HL-60 (cell line): ENCODE data around the gene CACNG6.
"Not testable (repeated sequence)": the region's sequence is repeated elsewhere in the genome, so short reads cannot be mapped to it uniquely, and the experiment has no call there.

Source experiments
- DNase-seq, 2 experiments: peaks; one replicate each; pipeline ENCODE4 v3.0.0-alpha.2; 2010 to 2020; ENCODE audit warnings: low read depth in 1 of 2, low spot score in 1 of 2
- H3K27ac ChIP-seq: fragments of 250-450 bp; sonication (Bioruptor Pico); replicated peaks from 2 replicates; pipeline ENCODE4 v1.5.1; 2020; ENCODE audit warnings: mild to moderate bottlenecking, moderate library complexity
- H3K27me3 ChIP-seq: fragments of 250-450 bp; sonication (Bioruptor Pico); 2 replicates; pipeline ENCODE4 v1.5.1; 2021; ENCODE audit warnings: mild to moderate bottlenecking, moderate library complexity; ENCODE audit not compliant: insufficient read depth, poor library complexity, severe bottlenecking
- H3K4me3 ChIP-seq: replicated peaks from 2 replicates; pipeline ENCODE4 v1.5.1; 2011; ENCODE audit warnings: mild to moderate bottlenecking, control low read depth, low read length; ENCODE audit not compliant: insufficient read depth
- CTCF ChIP-seq: IDR thresholded peaks from one replicate; pipeline ENCODE4 v1.5.1; 2011; ENCODE audit warnings: low read length, control low read depth, inconsistent platforms; ENCODE audit not compliant: insufficient read depth
- GABPA ChIP-seq: IDR thresholded peaks from 2 replicates; pipeline ENCODE4 v1.6.1; 2012; ENCODE audit warnings: low read depth
- POLR2AphosphoS5 ChIP-seq: IDR thresholded peaks from 2 replicates; pipeline ENCODE4 v1.6.1; 2012; ENCODE audit warnings: low read depth
- REST ChIP-seq: IDR thresholded peaks from 2 replicates; pipeline ENCODE4 v1.6.1; 2012; ENCODE audit warnings: low read depth; ENCODE audit not compliant: insufficient replicate concordance
- SPI1 ChIP-seq: IDR thresholded peaks from 2 replicates; pipeline ENCODE4 v1.6.1; 2012; ENCODE audit warnings: low read depth, mild to moderate bottlenecking, borderline replicate concordance

CACNG6 gene

GRCh38 chr19:54035215-54036178 is 44.1 kb downstream of the CACNG6 start:
- no peak overlapping the region for H3K27ac ChIP-seq
- H3K4me3 ChIP-seq: no peak overlapping the region
- H3K27me3 ChIP-seq: no peaks in the 10 kb centered on the region
- DNase-seq: no peak
- TF ChIP-seq REST (no peak), SPI1 (no peak), GABPA (no peak), CTCF (no peak), POLR2AphosphoS5 (no peak)

GRCh38 chr19:54036542-54036941 is 45.1 kb downstream of the CACNG6 start:
- H3K27me3 ChIP-seq, H3K4me3 ChIP-seq, H3K27ac ChIP-seq, DNase-seq: not testable (repeated sequence)

GRCh38 chr19:54040003-54040402 is 48.6 kb downstream of the CACNG6 start:
- H3K4me3 ChIP-seq: no peak overlapping the region
- no peak overlapping the region for H3K27ac ChIP-seq
- no peaks in the 10 kb centered on the region for H3K27me3 ChIP-seq
- TF ChIP-seq SPI1: no peak
- no peak for TF ChIP-seq GABPA
- TF ChIP-seq REST: no peak
- TF ChIP-seq POLR2AphosphoS5: no peak
- TF ChIP-seq CTCF: no peak
- no peak for DNase-seq

- no peak overlapping the region for H3K27ac ChIP-seq
- no peak for TF ChIP-seq CTCF
- no peak for TF ChIP-seq SPI1
- TF ChIP-seq REST: no peak
- TF ChIP-seq GABPA: no peak
- no peak for TF ChIP-seq POLR2AphosphoS5
- no peaks in the 10 kb centered on the region for H3K27me3 ChIP-seq
- DNase-seq: no peak
- H3K4me3 ChIP-seq: no peak overlapping the region
Observed at GRCh38 chr19:54041969-54042606, 50.7 kb downstream of the CACNG6 start.
